AG09319 (cell line): ENCODE data around the gene ENTREP3.

Experiments
- DNase-seq: peaks from one replicate; pipeline ENCODE4 v3.0.0-alpha.2; 2010; ENCODE audit warnings: low read depth; ENCODE audit errors: extremely low read depth
- TF ChIP-seq, protein P1 (sequence below): IDR thresholded peaks from 2 replicates; pipeline ENCODE4 v1.5.1; 2011; ENCODE audit warnings: low read depth, mild to moderate bottlenecking, inconsistent platforms, low read length, moderate library complexity

The ENTREP3 gene

DNA sequence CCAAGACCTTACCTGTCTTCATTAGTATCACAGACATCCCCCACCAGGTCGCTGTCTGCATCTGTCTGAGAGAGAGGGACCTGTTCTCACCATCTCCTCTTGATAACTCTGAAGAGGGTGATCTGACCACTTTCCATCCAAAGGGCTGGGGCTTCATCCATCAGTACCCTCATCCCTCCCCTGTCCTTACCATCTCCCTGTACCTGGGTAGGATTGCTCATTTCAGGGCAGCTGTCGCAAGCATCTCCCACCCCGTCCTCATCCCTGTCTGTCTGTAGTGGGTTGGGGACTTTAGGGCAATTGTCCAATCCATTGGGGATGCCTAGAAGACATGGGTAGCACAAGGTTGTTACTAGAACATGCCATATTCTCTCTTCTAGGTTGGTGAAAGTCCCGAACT lies 55.5 kb downstream of the ENTREP3 start:
- DNase-seq, result no peak
- TF ChIP-seq, protein P1, sequence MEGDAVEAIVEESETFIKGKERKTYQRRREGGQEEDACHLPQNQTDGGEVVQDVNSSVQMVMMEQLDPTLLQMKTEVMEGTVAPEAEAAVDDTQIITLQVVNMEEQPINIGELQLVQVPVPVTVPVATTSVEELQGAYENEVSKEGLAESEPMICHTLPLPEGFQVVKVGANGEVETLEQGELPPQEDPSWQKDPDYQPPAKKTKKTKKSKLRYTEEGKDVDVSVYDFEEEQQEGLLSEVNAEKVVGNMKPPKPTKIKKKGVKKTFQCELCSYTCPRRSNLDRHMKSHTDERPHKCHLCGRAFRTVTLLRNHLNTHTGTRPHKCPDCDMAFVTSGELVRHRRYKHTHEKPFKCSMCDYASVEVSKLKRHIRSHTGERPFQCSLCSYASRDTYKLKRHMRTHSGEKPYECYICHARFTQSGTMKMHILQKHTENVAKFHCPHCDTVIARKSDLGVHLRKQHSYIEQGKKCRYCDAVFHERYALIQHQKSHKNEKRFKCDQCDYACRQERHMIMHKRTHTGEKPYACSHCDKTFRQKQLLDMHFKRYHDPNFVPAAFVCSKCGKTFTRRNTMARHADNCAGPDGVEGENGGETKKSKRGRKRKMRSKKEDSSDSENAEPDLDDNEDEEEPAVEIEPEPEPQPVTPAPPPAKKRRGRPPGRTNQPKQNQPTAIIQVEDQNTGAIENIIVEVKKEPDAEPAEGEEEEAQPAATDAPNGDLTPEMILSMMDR, result no peak

DNA sequence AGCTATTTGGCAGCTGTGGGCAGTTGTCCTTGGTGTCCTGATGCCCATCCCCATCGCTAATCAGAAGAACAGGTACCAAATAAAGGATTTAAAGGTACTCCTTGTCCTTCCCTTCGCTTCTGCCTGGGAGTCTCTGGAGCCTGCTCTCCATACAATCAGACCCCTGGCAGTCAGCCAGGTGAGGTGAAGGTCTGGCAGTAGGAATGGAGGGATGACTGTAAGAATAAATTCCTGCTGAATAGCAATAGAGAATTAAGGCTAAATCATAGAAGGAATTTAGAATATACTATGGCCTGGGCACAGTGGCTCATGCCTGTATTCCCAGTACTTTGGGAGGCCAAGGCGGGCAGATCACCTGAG lies 56.8 kb downstream of the ENTREP3 start:
- TF ChIP-seq, protein P1, result no peak
- DNase-seq, result no peak

DNA sequence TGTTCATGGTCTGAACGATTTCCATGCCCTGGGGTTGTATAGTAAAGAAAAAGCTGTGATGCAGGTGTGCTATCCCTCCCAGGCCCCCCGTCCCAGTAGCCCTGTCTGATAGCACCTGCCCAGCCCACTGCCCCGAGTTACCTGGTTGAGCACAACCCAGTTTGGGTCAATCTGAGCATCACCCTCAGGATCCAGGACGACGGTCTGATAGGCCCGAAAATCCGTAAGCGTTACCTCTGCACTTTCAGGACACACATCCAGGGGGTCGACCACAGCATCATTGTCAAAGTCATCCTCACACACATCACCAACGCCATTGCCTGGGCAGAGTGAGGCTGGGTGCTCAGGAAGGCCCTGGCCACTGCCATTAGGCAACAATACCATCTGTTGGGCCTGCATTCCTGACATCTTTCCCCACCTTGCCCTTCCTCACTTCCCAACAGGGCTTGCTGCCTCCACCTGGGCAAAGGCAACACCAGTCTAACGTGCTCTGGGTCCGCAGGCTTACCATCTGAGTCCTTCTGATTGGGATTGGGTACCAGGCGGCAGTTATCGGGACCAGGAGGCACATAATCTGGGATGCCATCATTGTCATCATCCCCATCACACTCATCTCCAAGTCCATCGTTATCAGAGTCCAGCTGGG lies 57.3 kb downstream of the ENTREP3 start:
- DNase-seq, result no peak
- TF ChIP-seq, protein P1, result no peak
